Stimulated activated CD4-positive, alpha-beta T cell treated with anti-CD3 and anti-CD28 coated beads, Interleukin-4, amount 100 ng/mL, for 1 hour (primary cell): ENCODE measurements around the gene CDHR2.

Source experiments
- DNase-seq: peaks from one replicate; pipeline ENCODE4 v3.0.0-alpha.2; 2020

The CDHR2 gene

DNA sequence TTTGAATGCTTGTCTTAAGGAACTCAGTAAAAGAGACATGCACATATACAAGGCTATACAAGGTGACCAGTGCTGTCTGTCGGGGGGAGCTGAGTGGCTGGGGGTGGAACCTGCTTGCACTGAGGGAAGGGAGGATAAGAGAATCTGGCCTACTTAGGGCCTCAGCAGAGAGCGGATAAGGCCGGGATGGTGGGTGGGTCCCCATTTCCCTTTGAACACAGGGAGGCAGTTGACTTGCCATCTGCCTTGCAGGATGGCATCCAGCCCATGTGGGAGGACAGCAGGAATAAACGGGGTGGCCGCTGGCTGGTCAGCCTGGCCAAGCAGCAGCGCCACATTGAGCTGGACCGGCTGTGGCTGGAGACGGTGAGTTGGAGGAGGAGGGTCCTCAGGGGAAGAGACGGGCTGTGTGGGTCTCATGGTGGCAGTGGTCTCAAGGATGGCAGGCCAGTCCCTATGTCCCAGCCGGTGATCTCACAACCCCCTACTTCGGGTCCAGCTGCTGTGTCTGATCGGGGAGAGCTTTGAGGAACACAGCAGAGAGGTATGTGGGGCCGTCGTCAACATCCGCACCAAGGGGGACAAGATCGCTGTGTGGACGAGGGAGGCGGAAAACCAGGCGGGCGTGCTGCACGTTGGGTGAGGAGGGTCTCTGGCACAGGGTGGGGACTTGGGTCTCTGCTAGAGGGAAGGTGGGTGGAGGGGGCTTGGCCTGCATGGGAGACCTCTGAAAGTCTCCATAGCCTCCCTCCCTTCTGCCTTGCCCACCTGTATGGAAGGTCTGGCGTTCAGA is 95.9 kb downstream of the CDHR2 start:
- no peak for DNase-seq
